ENCODE measurements around the gene HMGB3.
"Not testable (repeated sequence)": the region's sequence is repeated elsewhere in the genome, so short reads cannot be mapped to it uniquely, and the experiment has no call there.

The HMGB3 gene

GRCh38 chrX:150982788-150983520 is at the start of gene HMGB3:
HMGB3 (plus strand) TSS chrX:150983335; CDS start chrX:150985600, 2,265 bp downstream.
- FAIRE-seq: no peak

DNA sequence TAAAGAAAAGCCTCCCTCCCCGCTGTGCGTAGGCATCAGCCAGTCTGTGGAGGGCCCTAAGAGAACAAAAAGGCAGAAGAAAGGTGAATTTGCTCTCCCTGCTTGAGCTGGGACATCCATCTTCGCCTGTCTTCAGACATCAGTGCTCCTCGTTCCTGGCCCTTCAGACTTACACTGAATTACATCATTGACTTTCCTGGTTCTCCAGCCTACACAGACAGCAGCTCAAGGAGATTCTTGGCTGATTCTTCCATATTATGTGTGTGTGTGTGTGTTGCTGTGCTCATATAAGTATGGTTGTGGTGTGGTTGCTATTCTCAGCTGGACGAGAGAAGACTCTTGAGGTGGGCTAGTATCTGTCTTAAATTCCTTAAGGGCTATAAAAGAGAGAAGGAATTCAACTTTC is 49.2 kb upstream of the HMGB3 start:
- FAIRE-seq: no peak

GRCh38 chrX:150934453-150934852 is 48.7 kb upstream of the HMGB3 start:
- FAIRE-seq: no peak

GRCh38 chrX:150935467-150935866 is 47.7 kb upstream of the HMGB3 start:
- FAIRE-seq: no peak

- FAIRE-seq: no peak
Measured at GRCh38 chrX:150936556-150936955, 46.6 kb upstream of the HMGB3 start.

- FAIRE-seq: no peak
Measured at GRCh38 chrX:150940844-150941495, 42.2 kb upstream of the HMGB3 start.

DNA sequence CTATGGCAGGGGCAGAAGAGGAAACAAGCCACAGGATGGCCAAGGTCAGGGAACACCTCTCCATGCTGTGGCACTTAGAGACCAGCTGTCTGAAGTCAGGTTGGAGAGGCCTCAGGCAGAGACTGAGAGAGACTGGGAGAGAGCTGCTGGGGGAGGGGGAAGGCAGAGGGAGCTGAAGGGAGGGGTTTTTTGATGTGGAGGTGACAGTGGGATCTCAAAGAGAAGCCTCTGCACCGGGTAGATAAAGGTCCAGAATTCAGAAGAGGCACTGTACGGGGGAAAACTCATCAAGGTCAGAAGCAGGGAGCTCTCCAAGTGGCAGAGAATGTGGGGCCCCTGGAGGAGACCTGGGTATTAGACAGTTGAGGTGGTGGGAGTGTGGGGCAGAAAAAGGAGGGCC is 41.6 kb upstream of the HMGB3 start:
- no peak for FAIRE-seq

GRCh38 chrX:150942942-150943594 is 40.1 kb upstream of the HMGB3 start:
- FAIRE-seq: no peak

DNA sequence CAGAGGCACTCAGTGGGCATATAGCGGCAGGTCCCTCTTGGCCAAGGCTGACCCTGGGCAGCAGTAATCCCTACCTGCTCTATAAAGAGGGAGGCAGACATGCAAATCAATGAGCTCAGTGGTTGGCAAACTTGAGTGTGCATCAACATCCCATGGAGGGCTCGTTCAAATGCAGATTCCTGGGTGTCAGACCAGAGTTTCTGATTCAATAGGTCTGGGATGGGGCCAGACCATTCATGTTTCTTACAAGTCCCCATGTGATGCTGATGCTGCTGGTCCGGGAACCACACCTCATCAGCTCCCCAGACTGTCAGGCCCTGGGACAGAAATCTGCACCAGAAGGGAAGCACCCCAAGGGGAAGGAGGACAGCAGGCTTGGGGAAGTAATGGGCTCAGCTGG is 38.9 kb upstream of the HMGB3 start:
- FAIRE-seq: no peak

DNA sequence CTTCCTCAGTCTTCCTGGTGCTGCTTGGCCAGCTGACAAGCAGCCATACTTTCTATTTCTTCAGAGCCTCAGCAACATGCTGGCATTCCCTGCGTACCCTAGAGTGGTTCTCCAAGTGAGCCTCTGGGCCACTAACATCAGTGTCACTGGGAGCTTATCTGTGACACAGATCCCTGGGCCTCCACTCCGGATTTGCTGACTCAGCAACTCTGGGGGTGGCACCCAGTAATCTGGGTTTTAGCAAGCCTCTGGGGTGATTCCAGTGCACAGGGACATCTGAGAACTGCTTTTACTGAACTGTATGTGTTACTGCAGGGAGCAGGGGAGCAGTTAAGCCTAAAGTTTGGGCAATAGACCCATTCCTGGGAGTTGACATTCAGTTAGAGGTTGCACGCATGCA is 28.2 kb upstream of the HMGB3 start:
- no peak for FAIRE-seq

GRCh38 chrX:150955590-150955989 is 27.5 kb upstream of the HMGB3 start:
- FAIRE-seq: no peak

DNA sequence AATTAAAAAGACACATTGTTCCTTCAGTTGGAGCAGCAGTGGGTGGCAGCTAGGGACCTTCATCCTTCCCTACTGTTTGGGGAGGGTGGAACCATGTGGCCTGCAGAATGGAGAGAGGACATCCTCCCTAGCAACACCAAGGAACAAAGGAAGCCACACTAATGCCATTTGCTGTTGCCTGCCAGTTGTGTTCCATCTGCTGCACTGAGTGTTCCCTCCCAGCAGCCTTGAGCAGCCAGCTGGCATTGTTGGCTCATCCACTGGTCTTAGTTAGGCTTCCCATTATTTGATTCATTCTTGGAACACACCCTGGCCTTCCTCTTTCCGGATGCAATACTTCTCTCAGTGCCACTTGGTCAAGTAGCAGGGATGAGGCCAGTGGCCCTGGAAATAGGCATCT is 25.0 kb upstream of the HMGB3 start:
- FAIRE-seq: no peak

DNA sequence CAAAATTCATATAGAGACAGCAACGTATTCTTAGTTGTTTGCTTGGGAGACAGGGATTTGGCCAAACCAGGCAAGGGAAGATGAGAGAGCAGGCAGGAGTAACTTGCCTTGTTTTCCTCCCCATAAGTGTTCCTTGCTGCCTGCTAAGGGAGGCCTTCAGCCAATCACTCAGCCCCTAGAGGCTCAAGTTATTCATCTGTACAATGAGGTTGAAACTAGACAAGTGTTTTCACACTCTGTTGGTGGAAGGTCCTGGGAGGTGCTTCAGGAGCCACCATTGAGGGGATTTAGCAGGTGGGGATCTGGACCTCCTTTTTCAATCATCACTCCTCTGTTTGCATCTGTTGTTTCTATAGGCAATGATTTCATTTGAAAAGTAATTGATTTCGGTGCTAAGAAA is 23.6 kb upstream of the HMGB3 start:
- no peak for FAIRE-seq

DNA sequence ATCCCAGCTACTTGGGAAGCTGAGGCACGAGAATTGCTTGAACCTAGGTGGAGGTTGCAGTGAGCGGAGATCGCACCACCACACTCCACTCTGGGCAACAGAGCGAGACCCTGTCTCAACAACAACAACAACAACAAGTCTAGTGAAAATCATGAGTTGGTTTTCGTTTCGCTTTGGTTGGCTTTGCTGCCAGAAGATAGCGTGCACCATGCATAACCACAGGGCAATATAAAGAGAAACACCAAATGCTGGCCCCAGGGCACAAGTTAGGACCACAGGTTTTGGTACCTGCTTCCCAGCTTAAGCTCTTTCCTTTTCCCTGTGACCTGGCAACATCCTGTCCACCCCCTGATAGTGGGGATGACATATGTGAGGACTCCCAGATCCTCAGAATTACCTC is 21.5 kb upstream of the HMGB3 start:
- FAIRE-seq: no peak

DNA sequence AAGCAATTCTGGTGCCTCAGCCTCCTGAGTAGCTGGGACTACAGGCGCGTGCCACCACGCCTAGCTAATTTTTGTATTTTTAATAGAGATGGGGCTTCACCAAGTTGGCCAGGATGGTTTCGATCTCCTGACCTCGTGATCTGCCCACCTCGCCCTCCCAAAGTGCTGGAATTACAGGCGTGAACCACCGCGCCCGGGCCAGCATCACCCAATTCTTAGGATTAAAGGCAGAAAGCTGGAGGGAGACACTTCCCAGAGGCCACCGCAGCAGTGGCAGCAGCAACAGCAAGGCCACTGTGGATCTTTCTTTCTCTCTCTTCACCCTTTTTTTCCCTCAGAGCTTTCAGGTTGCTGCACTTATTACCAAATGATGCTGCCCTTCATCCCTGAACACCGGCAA is 18.7 kb upstream of the HMGB3 start:
- FAIRE-seq: not testable (repeated sequence)

- FAIRE-seq: no peak
Measured at GRCh38 chrX:150966235-150966634, 16.9 kb upstream of the HMGB3 start.

DNA sequence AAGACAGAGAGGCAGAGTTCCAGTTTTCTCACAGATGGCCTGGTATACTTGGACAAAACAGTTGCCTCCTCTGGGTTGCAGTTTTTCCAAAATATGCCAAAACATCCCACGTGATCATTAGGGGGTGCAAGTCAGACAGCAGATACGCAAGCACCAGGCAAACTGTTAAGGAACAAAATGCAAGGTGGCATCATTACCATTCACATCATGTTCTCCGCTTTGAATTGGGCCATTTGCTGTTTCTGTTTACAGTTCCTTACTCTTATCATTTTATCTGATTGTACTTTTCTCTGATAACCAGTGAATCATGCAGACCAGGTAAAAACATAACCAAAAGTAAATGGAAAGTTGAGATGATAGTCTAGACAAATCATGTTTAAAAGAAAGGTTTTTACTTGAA is 16.4 kb upstream of the HMGB3 start:
- no peak for FAIRE-seq

GRCh38 chrX:150967786-150968185 is 15.3 kb upstream of the HMGB3 start:
- FAIRE-seq: no peak

GRCh38 chrX:150968862-150969720 is 14.0 kb upstream of the HMGB3 start:
- FAIRE-seq: no peak

DNA sequence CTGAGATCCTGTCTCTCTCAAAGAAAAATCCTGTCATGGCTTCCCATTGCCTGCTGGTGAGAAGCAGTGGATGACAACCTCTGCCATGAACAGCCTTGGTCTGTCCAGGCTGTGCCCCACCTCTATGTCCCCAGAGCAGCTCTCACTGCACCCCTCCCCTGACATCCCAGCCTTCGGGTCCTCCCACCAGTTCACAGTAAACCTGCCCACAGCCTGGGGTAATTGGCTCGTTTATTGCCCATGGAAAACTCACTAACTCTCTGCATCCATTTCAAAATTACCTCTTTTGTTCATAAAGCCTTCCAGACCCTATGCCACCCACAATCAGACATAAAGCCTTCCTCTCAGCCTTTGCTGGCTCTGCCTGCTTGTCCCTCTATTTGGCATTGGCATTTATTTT is 10.7 kb upstream of the HMGB3 start:
- FAIRE-seq: no peak

GRCh38 chrX:150975655-150976390 is 7.3 kb upstream of the HMGB3 start:
- FAIRE-seq: no peak

DNA sequence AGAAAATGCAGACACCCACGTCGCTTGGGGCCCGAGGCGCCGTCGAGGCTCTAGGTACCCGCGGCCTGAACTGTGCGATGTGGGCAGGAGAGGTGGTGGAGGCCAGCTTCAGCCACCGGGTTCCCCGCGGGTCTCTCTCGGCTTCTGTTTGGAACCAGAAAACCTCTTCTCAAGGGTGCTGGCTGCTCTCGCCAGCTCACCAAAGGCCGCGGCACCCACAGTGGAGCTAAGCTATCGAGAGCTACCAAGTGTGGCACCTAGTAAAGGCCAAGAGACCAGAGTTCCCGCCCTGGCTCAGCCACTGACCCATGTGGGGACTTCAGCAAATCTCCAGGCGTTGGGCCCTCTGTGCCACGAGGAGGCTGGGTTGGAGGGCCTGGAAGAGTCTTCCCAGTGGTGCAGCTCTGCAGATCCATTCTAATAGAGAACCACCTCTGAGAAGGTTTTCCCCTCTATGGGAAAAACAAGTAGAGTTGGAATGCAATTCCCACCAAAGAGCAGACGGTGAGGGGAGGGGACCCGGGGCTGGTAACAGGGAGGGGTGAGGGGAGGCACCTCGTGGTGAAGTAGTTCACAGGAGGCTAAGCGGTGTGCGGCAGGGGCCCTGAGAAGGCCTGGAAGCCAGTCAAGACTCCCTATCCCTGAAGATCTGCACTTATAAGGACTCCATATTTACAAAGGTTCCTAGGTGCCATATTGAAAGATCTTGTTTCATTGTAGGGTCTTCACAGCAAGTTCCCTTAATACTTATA is 5.5 kb upstream of the HMGB3 start:
- no peak for FAIRE-seq

Measured in endometrium (tissue), 2 donors.